GM18868 (cell line): ENCODE data around the gene NLRP8.
"Not testable (repeated sequence)": the region's sequence is repeated elsewhere in the genome, so short reads cannot be mapped to it uniquely, and the experiment has no call there.

Source experiments
- ATAC-seq: cut with Tn5 transposase; IDR thresholded peaks from one replicate; pipeline ENCODE4 v1.9.1; 2021; ENCODE audit warnings: mild to moderate bottlenecking, moderate library complexity; ENCODE audit not compliant: unreplicated experiment

The NLRP8 gene

DNA sequence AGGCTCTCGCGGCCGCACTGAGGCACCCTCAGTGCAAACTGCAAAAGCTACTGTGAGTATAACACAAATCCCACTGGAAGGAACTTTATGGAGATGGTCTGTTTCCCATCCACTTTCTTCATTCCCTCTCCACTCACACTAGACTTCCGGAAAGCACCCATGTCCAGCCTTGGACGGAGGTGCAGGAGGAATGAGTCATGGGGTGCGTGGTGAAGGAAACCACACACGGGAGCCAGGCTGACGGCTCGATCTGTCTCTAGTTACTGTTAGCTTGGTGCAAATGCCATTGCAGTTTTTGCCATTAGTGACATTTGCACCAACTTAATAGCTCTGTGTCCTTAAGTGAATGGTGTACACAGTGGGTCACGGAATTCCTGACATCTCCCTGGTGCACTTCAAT, 14.6 kb downstream of the NLRP8 start:
- no peak for ATAC-seq

DNA sequence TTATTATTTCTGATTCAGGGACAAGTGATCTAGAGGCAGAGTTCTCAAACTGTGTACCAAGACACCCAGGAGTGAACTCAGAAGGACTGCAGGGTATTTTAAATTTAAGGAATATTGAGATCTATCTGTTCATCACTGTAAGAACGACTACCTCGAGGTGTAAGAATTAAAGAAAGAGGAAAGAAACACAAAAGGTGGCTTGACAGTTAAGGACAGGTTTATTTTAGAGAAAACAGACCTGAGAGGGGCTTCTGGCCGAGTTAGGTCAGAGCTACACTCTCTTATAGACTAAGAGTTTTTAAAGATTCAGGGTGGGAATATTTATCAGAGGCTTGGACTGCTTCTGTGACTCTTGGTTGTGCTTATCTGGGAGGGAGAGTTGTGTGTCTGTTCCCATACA, 26.4 kb downstream of the NLRP8 start:
- no peak for ATAC-seq

DNA sequence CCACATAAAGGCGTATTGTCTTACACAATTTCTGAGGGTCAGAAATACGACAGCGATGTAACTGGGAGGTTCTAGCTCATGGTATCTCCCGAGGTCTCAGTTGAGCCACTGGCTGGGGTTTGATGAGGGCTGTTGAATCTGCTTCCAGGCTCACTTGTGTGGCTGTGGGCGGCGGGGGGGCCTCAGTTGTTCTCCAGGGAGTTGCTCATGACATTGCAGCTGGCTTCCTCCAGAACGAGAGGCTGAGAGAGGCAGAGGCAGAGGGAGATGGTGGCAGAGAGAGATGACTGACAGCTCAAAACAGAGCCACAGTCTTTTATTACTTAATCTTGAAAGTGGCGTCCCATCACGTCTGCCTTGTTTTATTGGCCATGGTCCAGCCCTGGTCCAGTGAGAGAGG, 32.8 kb downstream of the NLRP8 start:
- no peak for ATAC-seq

DNA sequence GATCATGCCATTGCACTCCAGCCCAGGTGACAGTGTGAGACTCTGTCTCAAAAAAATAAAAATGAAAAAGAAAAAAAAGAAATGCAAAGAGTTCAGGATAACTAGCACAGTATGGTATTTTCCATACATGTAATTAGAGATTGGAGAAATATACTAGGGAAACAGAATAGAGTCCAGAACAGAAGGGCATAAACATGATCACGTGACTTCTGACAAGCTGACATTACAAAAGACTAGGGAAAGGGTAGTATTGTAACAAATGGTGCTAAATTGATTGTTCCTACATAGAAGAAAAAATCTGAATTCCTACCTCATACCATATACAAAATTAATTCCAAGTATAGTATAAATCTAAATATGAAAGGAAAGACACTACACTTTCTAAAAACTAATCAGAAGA, 37.6 kb downstream of the NLRP8 start:
- no peak for ATAC-seq

DNA sequence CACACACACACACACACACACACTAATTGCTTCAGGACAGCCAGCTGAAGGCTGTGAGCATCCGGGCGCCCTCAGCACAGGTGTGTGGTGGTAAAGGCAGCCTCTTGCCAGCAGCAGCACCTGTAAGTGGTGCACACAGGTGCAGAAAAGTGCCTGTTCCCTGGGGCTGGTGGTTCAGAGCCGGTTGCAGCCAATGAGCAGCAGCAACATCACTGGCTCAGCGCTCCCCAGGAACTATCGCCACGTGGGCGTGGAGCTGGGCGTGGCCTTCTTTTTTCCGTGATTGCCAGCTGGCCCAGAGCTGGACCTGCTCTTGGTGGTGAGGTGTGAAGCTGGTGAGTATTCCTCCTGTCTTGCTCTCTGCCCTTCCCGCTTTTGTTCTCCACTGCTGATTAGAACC, 38.9 kb downstream of the NLRP8 start, which contains the start of gene NLRP5:
Gene NLRP5 (plus strand): TSS at position 289 of the 400 bp plus-strand sequence.
- ATAC-seq = no peak

DNA sequence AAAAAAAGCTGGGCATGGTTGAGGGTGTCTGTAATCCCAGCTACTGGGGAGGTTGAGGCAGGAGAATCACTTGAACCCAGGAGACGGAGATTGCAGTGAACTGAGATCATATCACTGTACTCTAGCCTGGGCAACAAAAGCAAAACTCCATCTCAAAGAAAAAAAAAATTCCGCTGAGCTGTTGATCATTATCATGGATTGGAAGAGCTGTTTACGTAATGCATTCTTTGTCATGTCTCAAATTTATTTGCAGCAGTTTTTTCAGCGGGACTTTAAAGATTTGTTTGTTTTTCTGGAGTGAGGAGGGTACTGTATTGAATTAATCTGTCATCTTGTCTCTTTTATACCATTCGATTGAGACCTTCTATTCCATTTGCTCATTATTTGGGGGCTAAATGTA, 43.2 kb downstream of the NLRP8 start:
- no peak for ATAC-seq

DNA sequence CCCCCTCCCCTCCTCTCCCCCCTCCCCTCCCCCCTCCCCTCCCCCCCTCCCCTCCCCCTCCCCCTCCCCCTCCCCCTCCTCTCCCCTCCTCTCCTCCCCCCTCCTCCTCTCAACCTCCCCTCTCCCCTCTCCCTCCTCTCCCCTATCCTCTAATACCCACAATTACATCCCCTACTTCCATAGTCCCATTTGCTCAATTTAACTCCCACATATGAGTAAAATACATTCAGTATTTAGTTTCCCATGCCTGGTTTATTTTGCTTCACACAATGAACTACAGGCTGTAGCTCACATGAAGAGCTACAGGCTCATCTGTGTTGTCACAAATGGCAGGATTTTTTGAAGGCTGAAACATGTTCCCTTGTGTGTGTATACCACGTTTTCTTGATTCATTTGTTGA, 45.9 kb downstream of the NLRP8 start:
- ATAC-seq = no peak

DNA sequence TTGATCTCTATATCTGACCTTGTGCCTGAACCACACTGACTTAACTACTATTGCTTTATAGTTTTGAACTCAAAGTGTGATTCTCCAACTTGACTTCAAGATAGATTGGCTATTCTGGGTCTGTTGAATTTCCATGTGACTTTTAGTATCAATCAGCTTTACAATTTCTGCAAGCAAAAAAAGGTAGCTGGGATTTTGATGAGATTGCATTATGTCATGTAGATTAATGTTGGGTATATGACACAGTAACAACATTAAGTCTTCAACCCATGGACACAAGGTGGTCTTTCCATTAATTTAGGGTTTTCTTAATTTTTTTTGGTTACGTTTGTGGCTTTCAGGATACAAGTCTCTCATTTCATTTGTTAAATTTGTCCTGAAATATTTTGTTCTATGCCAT, 67.1 kb downstream of the NLRP8 start:
- ATAC-seq = no peak

DNA sequence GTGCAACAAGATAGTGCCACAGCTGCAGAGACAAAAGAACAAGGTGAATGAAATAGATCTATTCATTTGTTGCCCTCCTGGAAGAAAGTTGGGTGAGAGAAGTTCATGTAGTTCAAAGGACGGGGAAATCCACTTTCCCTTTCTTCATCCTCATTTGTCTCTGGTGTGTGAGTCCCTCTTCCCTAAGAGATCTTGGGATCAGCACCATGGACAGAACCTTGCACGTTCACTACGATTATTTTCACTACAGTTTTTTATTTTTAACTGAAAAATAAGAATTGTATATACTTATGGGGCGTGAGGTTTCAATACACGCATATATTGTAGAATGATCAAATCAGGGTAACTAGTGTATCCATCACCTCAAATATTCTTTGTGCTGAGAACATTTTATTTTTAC, 68.1 kb downstream of the NLRP8 start:
- ATAC-seq = no peak

DNA sequence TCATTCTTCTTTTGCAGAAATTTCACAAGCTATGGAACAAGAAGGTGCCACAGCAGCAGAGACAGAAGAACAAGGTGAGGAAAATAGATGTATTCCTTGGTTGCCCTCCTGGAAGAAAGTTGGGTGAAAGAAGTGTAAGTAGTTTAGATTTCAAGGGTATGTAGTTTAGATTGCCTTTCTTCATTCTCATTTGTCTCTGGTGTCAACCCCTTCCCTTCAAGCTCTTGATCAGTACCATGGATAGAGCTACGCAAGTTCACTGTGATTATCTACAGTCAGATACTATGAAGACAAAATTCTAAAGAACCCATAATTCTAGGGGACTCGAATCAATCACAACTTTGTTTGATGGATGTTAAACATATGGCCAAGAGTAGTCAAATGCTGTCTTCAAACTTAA, 71.7 kb downstream of the NLRP8 start:
- ATAC-seq = not testable (repeated sequence)

DNA sequence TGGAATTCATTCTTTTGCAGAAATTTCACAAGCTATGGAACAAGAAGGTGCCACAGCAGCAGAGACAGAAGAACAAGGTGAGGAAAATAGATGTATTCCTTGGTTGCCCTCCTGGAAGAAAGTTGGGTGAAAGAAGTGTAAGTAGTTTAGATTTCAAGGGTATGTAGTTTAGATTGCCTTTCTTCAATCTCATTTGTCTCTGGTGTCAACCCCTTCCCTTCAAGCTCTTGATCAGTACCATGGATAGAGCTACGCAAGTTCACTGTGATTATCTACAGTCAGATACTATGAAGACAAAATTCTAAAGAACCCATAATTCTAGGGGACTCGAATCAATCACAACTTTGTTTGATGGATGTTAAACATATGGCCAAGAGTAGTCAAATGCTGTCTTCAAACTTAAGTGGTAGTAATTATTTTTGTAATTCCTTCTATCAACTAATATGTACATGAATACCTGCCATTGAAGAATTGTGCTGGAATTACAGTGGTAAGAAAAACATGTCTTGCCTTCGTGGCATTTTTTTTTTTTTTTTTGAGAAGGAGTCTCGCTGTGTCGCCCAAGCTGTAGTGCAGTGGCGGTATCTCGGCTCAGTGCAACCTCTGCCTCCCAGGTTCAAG, 72.8 kb downstream of the NLRP8 start:
- ATAC-seq = not testable (repeated sequence)

DNA sequence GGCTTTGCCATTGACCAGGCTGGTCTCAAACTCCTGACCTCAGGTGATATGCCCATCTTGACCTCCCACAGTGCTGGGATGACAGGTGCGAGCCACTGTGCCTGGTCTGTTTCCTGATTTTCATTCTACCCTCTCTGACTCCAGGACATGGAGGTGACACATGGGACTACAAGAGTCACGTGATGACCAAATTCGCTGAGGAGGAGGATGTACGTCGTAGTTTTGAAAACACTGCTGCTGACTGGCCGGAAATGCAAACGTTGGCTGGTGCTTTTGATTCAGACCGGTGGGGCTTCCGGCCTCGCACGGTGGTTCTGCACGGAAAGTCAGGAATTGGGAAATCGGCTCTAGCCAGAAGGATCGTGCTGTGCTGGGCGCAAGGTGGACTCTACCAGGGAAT, 79.1 kb downstream of the NLRP8 start:
- ATAC-seq = no peak
